NT2/D1 (cell line): ENCODE data around the gene PLEKHH1.

Source experiments
- YY1 ChIP-seq: IDR thresholded peaks from 2 replicates; pipeline ENCODE4 v1.6.1; 2011; ENCODE audit not compliant: insufficient read length, insufficient read depth
- ZNF274 ChIP-seq: IDR thresholded peaks from 2 replicates; pipeline ENCODE4 v1.6.1; 2011; ENCODE audit warnings: mild to moderate bottlenecking, low read depth, low read length

GRCh38 chr14:67577181-67577808 is 44.2 kb downstream of the PLEKHH1 start:
- TF ChIP-seq ZNF274, result no peak
- no peak for TF ChIP-seq YY1
